Vagina (tissue), 2 donors: ENCODE measurements around the gene KRT31. TPM values are rescaled to one million over a fixed set of nuclear protein-coding genes. Genes with fewer than 3 reads are reported as not detected.

Experiments
- DNase-seq, 2 donors: peaks; one replicate each; pipeline ENCODE4 v3.0.0-alpha.2; 2017; ENCODE audit errors: extremely low spot score in 2 of 2
- H3K27ac ChIP-seq: fragments of 200-600 bp; sonication (generic); one replicate; pipeline ENCODE4 v1.5.1; 2019
- H3K27me3 ChIP-seq: fragments of 200-600 bp; sonication (generic); one replicate; pipeline ENCODE4 v1.5.1; 2019
- H3K36me3 ChIP-seq, 2 donors: fragments of 200-600 bp; sonication (generic); one replicate each; pipeline ENCODE4 v1.5.1; 2017 to 2019
- H3K4me1 ChIP-seq: fragments of 200-600 bp; sonication (generic); one replicate; pipeline ENCODE4 v1.5.1; 2019
- H3K4me3 ChIP-seq, 2 donors: fragments of 200-600 bp; sonication (generic); 1 replicate in 1 of 2; 2 replicates in 1 of 2; pipeline ENCODE4 v1.5.1; 2016 to 2019
- H3K9me3 ChIP-seq: fragments of 200-600 bp; sonication (generic); one replicate; pipeline ENCODE4 v1.5.1; 2019
- CTCF ChIP-seq, 3 experiments: fragments of 450-650 bp in 2 of 3; fragments of 200-600 bp in 1 of 3; sonication (generic) in 1 of 3; IDR thresholded peaks; one replicate each; pipeline ENCODE4 v1.5.1; 2017 to 2019; ENCODE audit warnings: antibody characterized with exemption in 3 of 3, mild to moderate bottlenecking in 2 of 3, moderate library complexity in 2 of 3
- POLR2A ChIP-seq, 2 donors: fragments of 450-650 bp; IDR thresholded peaks; one replicate each; pipeline ENCODE4 v1.6.1; 2017; ENCODE audit warnings: antibody characterized with exemption in 2 of 2, mild to moderate bottlenecking in 2 of 2, moderate library complexity in 2 of 2
- POLR2AphosphoS5 ChIP-seq, 2 donors: sonication (generic); formaldehyde crosslinking; IDR thresholded peaks; one replicate each; pipeline ENCODE4 v1.9.0; 2017; ENCODE audit warnings: antibody characterized with exemption in 2 of 2, mild to moderate bottlenecking in 2 of 2, low read depth in 1 of 2; ENCODE audit not compliant: insufficient read depth in 1 of 2
- intact Hi-C: fragments of 100-400 bp; cut with DNase I; formaldehyde crosslinking; loops from one replicate; pipeline ENCODE4 v1.15.1; 2023
- total RNA-seq: library from RNA; depleted of rRNA; stranded (reverse); fragments of >200 nt; gene quantifications from one replicate; pipeline ENCODE4 v1.2.3, GENCODE V29; 2016

Gene KRT31
- total RNA-seq, 1 donor from 2014 or later: not detected

GRCh38 chr17:41419716-41420115 lies 22.3 kb upstream of the KRT31 start:
- TF ChIP-seq POLR2A (IDR thresholded peaks at IDR 0.05) (no peak), CTCF (IDR thresholded peaks at IDR 0.05) (no peak), POLR2AphosphoS5 (IDR thresholded peaks at IDR 0.05; ENCODE audit: insufficient read depth in 1 of 2, low read depth in 1 of 2) (no peak)
- Histone ChIP-seq H3K27me3 (no peaks in the 10 kb centered on the region), H3K4me1 (peaks cover 76% of the 10 kb centered on the region), H3K27ac (peak overlapping the region; percentile 62), H3K9me3 (no peaks in the 10 kb centered on the region), H3K4me3 (no peak overlapping the region), H3K36me3 (no peaks in the 10 kb centered on the region)
- intact Hi-C loops: no loop called here
- DNase-seq: no peak

DNA sequence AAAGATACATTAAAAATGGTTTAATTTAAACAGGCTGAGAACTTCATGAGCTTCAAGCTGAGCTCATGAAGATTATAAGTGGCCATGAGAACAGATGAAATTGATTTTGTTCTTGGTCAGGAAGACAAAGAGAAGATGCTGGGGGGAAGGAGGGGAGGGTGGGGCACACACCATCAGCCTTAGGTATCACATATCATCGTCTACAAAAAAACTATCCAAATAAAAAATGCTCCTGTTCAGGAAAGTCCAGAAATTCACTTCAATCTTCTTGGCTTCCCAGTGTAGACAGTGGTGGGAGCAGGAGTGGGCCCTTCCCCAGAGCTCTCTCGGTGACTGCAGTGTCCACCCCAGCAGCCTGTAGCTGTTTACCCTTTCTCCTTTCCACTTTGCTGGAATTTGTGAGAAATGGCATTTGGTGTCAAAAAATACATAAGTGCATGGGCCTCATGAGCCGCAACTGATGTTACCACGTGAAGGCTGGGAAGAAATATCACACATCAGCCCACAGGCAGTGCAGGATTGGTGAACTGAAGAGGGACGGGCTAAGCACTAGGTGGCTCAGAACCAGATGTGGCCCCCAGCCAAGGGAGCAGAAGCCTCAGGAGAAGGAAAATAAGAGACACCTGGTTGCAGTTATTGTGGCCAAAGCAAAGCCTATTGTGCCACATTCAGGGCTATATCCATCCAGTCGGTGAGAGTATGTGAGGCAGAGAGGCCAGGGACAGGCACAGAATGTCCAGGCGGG lies 20.9 kb upstream of the KRT31 start:
- intact Hi-C loops: no loop called here
- TF ChIP-seq POLR2AphosphoS5 (IDR thresholded peaks at IDR 0.05; ENCODE audit: insufficient read depth in 1 of 2, low read depth in 1 of 2) (no peak), CTCF (IDR thresholded peaks at IDR 0.05) (no peak), POLR2A (IDR thresholded peaks at IDR 0.05) (no peak)
- no peak for DNase-seq
- Histone ChIP-seq H3K9me3 (no peaks in the 10 kb centered on the region), H3K36me3 (no peaks in the 10 kb centered on the region), H3K27me3 (no peaks in the 10 kb centered on the region), H3K4me3 (no peak overlapping the region), H3K27ac (peak overlapping the region; percentile 29), H3K4me1 (peaks cover 77% of the 10 kb centered on the region)

- TF ChIP-seq CTCF (IDR thresholded peaks at IDR 0.05) (no peak), POLR2AphosphoS5 (IDR thresholded peaks at IDR 0.05; ENCODE audit: insufficient read depth in 1 of 2, low read depth in 1 of 2) (no peak), POLR2A (IDR thresholded peaks at IDR 0.05) (no peak)
- intact Hi-C loops: no loop called here
- Histone ChIP-seq H3K36me3 (no peaks in the 10 kb centered on the region), H3K9me3 (no peaks in the 10 kb centered on the region), H3K4me3 (no peak overlapping the region), H3K4me1 (peaks cover 77% of the 10 kb centered on the region), H3K27ac (peak overlapping the region; percentile 68), H3K27me3 (no peaks in the 10 kb centered on the region)
- no peak for DNase-seq
Observed at GRCh38 chr17:41417576-41418015, 20.2 kb upstream of the KRT31 start.

- intact Hi-C loops: no loop called here
- Histone ChIP-seq H3K9me3 (no peaks in the 10 kb centered on the region), H3K27me3 (no peaks in the 10 kb centered on the region), H3K36me3 (no peaks in the 10 kb centered on the region), H3K4me3 (no peak overlapping the region), H3K27ac (peak overlapping the region; percentile 68), H3K4me1 (peaks cover 73% of the 10 kb centered on the region)
- TF ChIP-seq POLR2A (IDR thresholded peaks at IDR 0.05) (no peak), CTCF (IDR thresholded peaks at IDR 0.05) (no peak), POLR2AphosphoS5 (IDR thresholded peaks at IDR 0.05; ENCODE audit: insufficient read depth in 1 of 2, low read depth in 1 of 2) (no peak)
- no peak for DNase-seq
Observed at GRCh38 chr17:41417127-41417526, 19.7 kb upstream of the KRT31 start.

DNA sequence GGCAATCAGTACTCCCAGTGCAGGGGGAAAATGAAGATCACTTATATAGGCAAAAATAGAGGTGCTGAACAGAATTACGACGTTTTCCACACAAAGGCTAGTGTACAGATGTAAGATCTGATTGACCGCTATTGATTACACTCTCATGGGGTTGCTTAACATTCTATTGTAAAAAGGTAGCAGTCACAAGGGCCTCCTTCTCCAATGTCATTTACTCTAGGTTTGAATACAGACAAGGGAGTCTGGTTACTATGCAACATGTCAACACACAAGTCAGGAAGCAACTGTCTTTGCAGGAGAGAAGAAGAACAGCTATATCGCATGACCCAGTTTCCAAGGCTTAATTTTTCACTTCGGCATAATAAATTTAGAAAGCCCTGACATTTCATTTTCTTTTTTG lies 19.1 kb upstream of the KRT31 start:
- H3K27ac ChIP-seq: peak overlapping the region; percentile 68
- H3K4me3 ChIP-seq: no peak overlapping the region
- H3K9me3 ChIP-seq: no peaks in the 10 kb centered on the region
- no peaks in the 10 kb centered on the region for H3K27me3 ChIP-seq
- peaks cover 67% of the 10 kb centered on the region for H3K4me1 ChIP-seq
- TF ChIP-seq POLR2A (IDR thresholded peaks at IDR 0.05) (no peak), CTCF (IDR thresholded peaks at IDR 0.05) (no peak), POLR2AphosphoS5 (IDR thresholded peaks at IDR 0.05; ENCODE audit: insufficient read depth in 1 of 2, low read depth in 1 of 2) (no peak)
- no peak for DNase-seq
- intact Hi-C loops: no loop called here
- no peaks in the 10 kb centered on the region for H3K36me3 ChIP-seq
